Measurements from ENCODE around the gene YIPF5.

Gene YIPF5

DNA sequence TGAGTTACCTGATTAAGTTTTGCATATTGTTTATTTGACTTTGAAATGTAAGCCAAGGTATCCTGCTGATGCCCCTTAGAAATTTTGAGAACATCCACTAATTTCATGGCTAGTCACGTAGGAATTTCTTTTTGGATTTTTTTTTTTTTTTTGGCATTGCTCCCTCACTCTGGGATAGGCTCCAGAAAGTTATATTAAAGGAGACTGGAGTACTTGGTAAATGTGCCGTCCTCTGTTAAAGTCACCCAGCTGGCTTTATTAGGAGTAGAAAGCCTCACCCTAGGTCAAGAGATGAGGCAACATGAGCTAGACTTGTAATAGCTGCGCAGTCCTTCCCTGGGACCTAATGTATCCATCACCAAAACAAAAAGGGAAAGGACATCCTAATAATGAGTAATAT, 3.3 kb upstream of the YIPF5 start:
- Histone ChIP-seq H3K4me1 (ENCODE audit: control insufficient read depth, insufficient read depth, low read length) (peaks cover 11% of the 10 kb centered on the region), H3K27me3 (ENCODE audit: control insufficient read depth, insufficient read depth, low read length) (no peaks in the 10 kb centered on the region), H3K9ac (ENCODE audit: low read depth, low read length) (no peak overlapping the region), H3K36me3 (ENCODE audit: insufficient read depth, low read length) (peaks cover 2% of the 10 kb centered on the region), H3K9me3 (replicated peaks; ENCODE audit: low read length) (no peaks in the 10 kb centered on the region), H3K4me2 (ENCODE audit: low read length) (no peak overlapping the region), H3K4me3 (ENCODE audit: low read length) (no peak overlapping the region)

DNA sequence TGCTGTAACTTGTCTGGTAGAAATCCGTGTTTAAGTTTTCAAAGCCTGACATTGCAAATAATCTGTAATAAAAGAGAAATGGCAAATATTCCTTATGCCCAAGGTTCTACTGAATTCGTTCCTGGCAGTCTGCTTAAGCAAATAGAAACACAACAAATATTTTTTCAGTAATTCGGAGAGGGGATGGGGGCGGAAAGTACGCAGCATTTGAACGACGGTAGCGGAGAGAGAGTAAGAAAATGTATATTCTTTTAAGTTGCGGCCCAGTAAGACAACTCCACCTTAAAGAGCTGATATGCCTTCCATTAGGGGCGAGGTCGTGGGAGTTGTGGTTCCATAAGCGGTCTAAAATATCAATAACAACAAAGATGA, 569 bp downstream of the YIPF5 start:
- Histone ChIP-seq H3K4me2 (ENCODE audit: low read length) (peak overlapping the region; percentile 83), H3K36me3 (ENCODE audit: insufficient read depth, low read length) (peaks cover 37% of the 10 kb centered on the region), H3K4me3 (ENCODE audit: low read length) (peak overlapping the region; percentile 91), H3K4me1 (ENCODE audit: control insufficient read depth, insufficient read depth, low read length) (peaks cover 35% of the 10 kb centered on the region), H3K9ac (ENCODE audit: low read depth, low read length) (peak overlapping the region; percentile 93), H3K27me3 (ENCODE audit: control insufficient read depth, insufficient read depth, low read length) (no peaks in the 10 kb centered on the region), H3K9me3 (replicated peaks; ENCODE audit: low read length) (no peaks in the 10 kb centered on the region)

DNA sequence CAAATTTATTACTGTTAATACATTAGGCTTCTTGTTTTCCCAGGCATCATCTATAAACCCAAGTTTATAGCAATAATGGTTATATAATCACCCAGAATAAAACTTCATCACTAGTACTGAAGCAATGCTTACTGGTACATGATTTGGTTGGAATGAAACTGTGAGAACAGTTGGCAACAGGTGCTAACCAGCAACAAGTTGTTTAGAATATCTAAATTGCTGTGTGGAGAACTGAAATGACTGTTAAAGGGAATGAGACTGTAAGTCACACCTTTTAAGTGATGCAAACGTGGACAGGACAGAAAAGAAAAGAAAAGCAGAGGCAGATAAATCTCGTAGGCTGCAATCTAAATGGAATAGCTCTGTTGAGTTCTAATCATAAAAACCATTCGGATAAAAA, 2.5 kb downstream of the YIPF5 start:
- no peaks in the 10 kb centered on the region for H3K27me3 ChIP-seq (ENCODE audit: control insufficient read depth, insufficient read depth, low read length)
- peaks cover 55% of the 10 kb centered on the region for H3K36me3 ChIP-seq (ENCODE audit: insufficient read depth, low read length)
- peaks cover 38% of the 10 kb centered on the region for H3K4me1 ChIP-seq (ENCODE audit: control insufficient read depth, insufficient read depth, low read length)
- H3K9me3 ChIP-seq (replicated peaks; ENCODE audit: low read length) = no peaks in the 10 kb centered on the region
- H3K9ac ChIP-seq (ENCODE audit: low read depth, low read length) = no peak overlapping the region
- peak overlapping the region; percentile 91 for H3K4me3 ChIP-seq (ENCODE audit: low read length)
- peak overlapping the region; percentile 83 for H3K4me2 ChIP-seq (ENCODE audit: low read length)

DNA sequence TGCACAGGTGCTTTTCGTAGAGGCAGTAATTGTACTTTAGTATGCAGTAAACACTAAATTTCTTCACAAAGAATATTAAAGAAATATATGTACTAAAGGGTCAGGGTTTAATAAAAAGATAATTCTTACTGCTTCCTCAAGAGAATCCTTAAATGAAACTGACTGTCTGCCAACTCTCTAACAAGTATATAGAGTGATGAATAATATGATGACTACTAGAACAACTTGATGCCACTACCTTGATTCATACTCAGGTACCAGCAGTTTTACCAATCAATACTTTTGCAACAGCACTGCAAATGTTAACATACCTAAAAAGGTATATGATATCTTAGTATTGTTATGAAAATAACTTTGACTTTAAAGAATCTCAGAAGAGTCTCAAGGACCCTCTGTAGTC, 3.8 kb downstream of the YIPF5 start:
- Histone ChIP-seq H3K9me3 (replicated peaks; ENCODE audit: low read length) (no peaks in the 10 kb centered on the region), H3K4me1 (ENCODE audit: control insufficient read depth, insufficient read depth, low read length) (peaks cover 47% of the 10 kb centered on the region), H3K36me3 (ENCODE audit: insufficient read depth, low read length) (peaks cover 68% of the 10 kb centered on the region), H3K4me2 (ENCODE audit: low read length) (peak overlapping the region; percentile 83), H3K9ac (ENCODE audit: low read depth, low read length) (no peak overlapping the region), H3K27me3 (ENCODE audit: control insufficient read depth, insufficient read depth, low read length) (no peaks in the 10 kb centered on the region), H3K4me3 (ENCODE audit: low read length) (no peak overlapping the region)

DNA sequence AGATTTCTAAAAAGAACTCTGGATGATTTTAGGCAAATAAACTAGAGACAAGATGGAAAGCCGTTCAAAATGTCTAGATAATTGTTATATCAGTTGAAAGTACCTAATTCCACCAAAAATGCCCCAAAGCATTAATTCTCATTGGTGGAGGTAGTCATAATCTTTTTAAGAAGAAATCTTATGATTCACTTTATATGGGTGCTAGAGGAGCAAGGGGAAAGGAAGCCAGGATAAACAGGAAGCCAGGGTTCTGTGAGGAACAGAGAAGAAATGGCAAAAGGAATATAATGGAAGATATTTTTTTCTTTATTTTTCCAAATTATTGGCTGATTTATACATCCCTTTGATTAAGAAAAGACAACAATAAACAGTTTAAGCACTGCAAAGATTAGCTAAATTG, 7.8 kb downstream of the YIPF5 start:
- Histone ChIP-seq H3K27me3 (ENCODE audit: control insufficient read depth, insufficient read depth, low read length) (no peaks in the 10 kb centered on the region), H3K9ac (ENCODE audit: low read depth, low read length) (no peak overlapping the region), H3K4me1 (ENCODE audit: control insufficient read depth, insufficient read depth, low read length) (peaks cover 25% of the 10 kb centered on the region), H3K36me3 (ENCODE audit: insufficient read depth, low read length) (peaks cover 92% of the 10 kb centered on the region), H3K4me2 (ENCODE audit: low read length) (no peak overlapping the region), H3K4me3 (ENCODE audit: low read length) (no peak overlapping the region), H3K9me3 (replicated peaks; ENCODE audit: low read length) (no peaks in the 10 kb centered on the region)

DNA sequence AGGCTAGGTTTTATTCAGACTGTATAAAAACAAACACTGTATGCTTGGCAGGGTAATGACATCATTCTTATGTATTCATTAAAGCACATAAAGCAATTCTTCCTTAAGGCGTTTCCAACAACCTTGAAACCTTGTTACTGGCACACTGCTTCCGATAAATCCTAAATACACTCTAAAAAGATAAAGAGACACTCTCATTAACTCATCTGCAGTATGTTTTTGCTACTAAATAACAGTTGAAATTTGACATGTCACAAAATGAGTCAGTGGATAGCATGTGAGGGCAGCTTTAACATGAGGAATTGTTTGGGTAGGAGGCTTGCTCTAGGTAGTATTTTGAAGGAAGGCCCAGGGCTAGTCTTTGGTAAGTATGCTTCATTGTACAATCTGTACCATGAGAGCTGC, 13.7 kb downstream of the YIPF5 start:
- Histone ChIP-seq H3K27me3 (ENCODE audit: control insufficient read depth, insufficient read depth, low read length) (no peaks in the 10 kb centered on the region), H3K36me3 (ENCODE audit: insufficient read depth, low read length) (peaks cover 36% of the 10 kb centered on the region), H3K9ac (ENCODE audit: low read depth, low read length) (no peak overlapping the region), H3K4me2 (ENCODE audit: low read length) (no peak overlapping the region), H3K4me3 (ENCODE audit: low read length) (no peak overlapping the region), H3K4me1 (ENCODE audit: control insufficient read depth, insufficient read depth, low read length) (no peaks in the 10 kb centered on the region), H3K9me3 (replicated peaks; ENCODE audit: low read length) (no peaks in the 10 kb centered on the region)

DNA sequence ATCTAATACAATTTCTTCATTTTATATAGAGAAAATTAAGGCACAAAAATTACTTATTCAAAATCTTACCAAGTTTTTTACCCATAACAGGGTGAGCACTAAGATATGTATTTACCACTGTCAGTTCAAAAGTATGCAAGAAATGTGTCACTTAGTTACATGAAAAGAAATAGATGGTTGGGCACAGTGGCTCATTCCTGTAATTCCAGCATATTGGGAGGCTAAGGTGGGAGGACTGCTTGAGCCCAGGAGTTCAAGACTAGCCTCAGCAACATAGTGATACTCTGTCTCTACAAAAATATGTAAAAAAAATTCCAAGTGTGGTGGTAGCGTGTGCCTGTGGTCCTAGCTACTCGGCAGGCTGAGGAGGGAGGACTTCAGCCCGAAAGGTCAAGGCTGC, 19.4 kb downstream of the YIPF5 start:
- no peak overlapping the region for H3K4me2 ChIP-seq (ENCODE audit: low read length)
- H3K4me1 ChIP-seq (ENCODE audit: control insufficient read depth, insufficient read depth, low read length) = peaks cover 5% of the 10 kb centered on the region
- no peaks in the 10 kb centered on the region for H3K27me3 ChIP-seq (ENCODE audit: control insufficient read depth, insufficient read depth, low read length)
- H3K9ac ChIP-seq (ENCODE audit: low read depth, low read length) = no peak overlapping the region
- H3K9me3 ChIP-seq (replicated peaks; ENCODE audit: low read length) = no peaks in the 10 kb centered on the region
- no peak overlapping the region for H3K4me3 ChIP-seq (ENCODE audit: low read length)
- no peaks in the 10 kb centered on the region for H3K36me3 ChIP-seq (ENCODE audit: insufficient read depth, low read length)

DNA sequence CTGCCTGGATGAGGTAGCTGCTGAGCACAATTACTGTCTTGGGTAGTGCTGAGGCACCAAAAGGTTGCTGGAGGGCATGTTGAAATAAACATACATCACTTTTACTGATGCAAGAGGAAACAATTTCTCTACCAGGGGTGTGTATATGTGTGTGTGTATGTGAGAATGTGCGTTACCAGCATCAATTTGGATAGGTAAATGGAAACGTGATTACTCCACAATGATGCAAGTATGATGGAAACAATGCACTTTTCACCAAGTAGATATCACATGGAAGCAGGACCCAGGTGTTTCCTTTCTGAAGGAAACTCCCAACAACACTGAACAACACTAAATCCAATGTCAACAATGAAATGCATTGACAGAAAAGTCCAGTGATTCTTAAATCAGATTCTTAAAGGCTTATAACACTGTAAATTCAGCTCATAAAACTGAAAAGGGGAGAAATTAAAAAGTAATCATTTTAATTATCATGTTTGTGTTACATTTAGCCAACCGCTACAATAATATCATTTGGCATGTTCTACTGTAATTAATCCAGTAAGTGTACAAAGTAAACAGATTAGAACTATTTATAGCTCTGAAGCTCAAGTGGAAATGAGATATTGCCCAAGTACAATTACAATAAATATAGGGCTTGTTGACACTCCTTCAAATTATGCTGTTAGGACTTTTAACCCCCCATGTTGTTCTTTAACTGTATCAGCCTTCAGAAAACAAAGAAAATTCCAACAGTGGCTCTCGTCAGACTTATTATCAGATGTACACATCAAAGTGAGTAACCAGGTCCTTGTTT, 25.3 kb downstream of the YIPF5 start:
- Histone ChIP-seq H3K9me3 (replicated peaks; ENCODE audit: low read length) (no peaks in the 10 kb centered on the region), H3K36me3 (ENCODE audit: insufficient read depth, low read length) (no peaks in the 10 kb centered on the region), H3K4me1 (ENCODE audit: control insufficient read depth, insufficient read depth, low read length) (peaks cover 12% of the 10 kb centered on the region), H3K4me2 (ENCODE audit: low read length) (no peak overlapping the region), H3K4me3 (ENCODE audit: low read length) (no peak overlapping the region), H3K27me3 (ENCODE audit: control insufficient read depth, insufficient read depth, low read length) (no peaks in the 10 kb centered on the region), H3K9ac (ENCODE audit: low read depth, low read length) (no peak overlapping the region)

DNA sequence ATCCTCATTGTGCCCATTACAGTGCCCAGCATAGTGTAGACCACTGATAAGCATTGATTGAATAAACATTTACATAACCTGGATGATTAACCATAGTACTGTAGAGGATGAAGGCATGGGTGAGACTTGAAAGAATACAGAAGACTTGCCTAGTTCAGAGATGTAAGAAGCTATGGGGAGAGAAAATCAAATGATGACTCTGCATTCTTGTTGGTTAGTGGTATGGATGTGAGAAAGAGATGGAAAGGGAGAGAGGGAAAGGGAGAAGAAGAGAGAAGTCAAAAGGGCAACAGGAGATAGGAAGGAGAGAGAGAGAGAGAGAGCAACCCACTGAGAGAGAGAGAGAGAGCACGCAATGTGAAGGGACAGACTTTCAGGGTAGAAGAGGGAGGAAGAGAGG, 26.8 kb downstream of the YIPF5 start:
- Histone ChIP-seq H3K4me3 (ENCODE audit: low read length) (no peak overlapping the region), H3K9me3 (replicated peaks; ENCODE audit: low read length) (no peaks in the 10 kb centered on the region), H3K4me1 (ENCODE audit: control insufficient read depth, insufficient read depth, low read length) (peaks cover 22% of the 10 kb centered on the region), H3K36me3 (ENCODE audit: insufficient read depth, low read length) (no peaks in the 10 kb centered on the region), H3K9ac (ENCODE audit: low read depth, low read length) (no peak overlapping the region), H3K27me3 (ENCODE audit: control insufficient read depth, insufficient read depth, low read length) (no peaks in the 10 kb centered on the region), H3K4me2 (ENCODE audit: low read length) (no peak overlapping the region)

DNA sequence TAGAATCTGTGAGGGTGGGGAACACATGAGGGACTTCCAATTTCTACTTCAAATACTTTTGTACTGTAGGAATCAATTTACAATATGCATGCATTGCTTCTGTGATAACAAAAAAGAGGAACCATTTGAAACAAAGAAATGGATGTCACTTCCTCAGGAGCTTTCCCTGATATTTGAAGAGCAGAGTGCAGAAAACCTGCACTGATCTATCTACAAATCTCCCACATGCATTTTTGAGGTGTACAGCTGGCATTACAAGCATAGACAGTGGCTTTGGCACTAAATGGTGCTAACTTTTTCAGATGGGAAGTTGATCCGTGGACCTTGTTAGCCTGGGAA, 27.7 kb downstream of the YIPF5 start:
- no peak overlapping the region for H3K4me2 ChIP-seq (ENCODE audit: low read length)
- no peak overlapping the region for H3K9ac ChIP-seq (ENCODE audit: low read depth, low read length)
- H3K36me3 ChIP-seq (ENCODE audit: insufficient read depth, low read length) = no peaks in the 10 kb centered on the region
- H3K27me3 ChIP-seq (ENCODE audit: control insufficient read depth, insufficient read depth, low read length) = no peaks in the 10 kb centered on the region
- H3K4me1 ChIP-seq (ENCODE audit: control insufficient read depth, insufficient read depth, low read length) = peaks cover 22% of the 10 kb centered on the region
- H3K9me3 ChIP-seq (replicated peaks; ENCODE audit: low read length) = no peaks in the 10 kb centered on the region
- no peak overlapping the region for H3K4me3 ChIP-seq (ENCODE audit: low read length)

DNA sequence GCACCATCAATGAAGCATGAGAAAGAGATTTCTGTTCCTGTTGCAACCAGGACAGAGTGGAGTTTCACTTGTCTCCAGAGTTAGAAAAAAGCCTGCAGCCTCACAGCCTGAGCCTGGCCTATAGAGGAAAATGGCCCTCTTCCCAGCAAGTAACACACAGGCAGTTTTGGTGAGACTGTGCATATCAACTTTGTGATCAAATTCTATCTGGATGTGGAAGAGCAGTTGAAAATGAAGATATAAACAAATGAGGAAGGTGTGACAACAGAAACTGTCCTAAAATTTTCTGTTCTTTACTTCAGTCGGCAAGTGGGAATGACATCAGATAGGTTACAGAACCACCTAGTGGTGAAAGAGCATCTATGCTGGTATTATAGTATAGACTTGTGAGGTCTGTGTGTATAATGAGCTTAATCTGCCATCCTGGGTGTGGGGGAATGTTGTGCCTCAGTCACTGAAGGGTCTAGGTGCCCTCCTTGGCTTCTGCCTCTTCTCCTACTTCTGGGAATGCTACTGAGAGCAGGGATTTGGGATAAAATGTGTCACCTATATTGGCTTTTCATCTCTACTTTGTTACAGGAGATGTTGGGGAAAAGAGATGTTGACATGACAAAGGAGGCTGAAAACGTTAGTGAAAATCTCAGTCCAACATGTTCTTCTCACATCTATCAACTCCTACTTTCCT, 28.2 kb downstream of the YIPF5 start:
- Histone ChIP-seq H3K27me3 (ENCODE audit: control insufficient read depth, insufficient read depth, low read length) (no peaks in the 10 kb centered on the region), H3K4me1 (ENCODE audit: control insufficient read depth, insufficient read depth, low read length) (peaks cover 22% of the 10 kb centered on the region), H3K9me3 (replicated peaks; ENCODE audit: low read length) (no peaks in the 10 kb centered on the region), H3K36me3 (ENCODE audit: insufficient read depth, low read length) (no peaks in the 10 kb centered on the region), H3K4me2 (ENCODE audit: low read length) (no peak overlapping the region), H3K9ac (ENCODE audit: low read depth, low read length) (no peak overlapping the region), H3K4me3 (ENCODE audit: low read length) (no peak overlapping the region)

DNA sequence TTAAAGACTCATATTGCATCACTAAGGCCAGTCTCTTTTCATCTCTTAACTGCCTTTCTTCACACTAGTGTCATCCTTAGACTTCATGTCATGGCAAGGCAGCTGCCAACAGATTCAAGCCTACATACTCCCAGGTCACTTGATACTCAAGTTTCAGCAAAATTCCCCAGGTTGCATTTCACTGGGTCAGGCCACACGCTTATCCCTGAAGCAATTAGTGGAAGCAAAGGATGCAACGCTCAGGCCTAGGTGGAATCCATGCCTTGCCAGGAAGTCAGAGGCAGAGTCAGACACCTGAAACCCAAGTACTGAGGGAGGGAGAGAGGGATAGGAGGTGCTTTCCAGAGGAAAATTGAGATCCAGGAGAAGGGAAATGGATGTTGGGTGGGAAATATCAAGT, 28.9 kb downstream of the YIPF5 start:
- Histone ChIP-seq H3K4me2 (ENCODE audit: low read length) (no peak overlapping the region), H3K9ac (ENCODE audit: low read depth, low read length) (no peak overlapping the region), H3K36me3 (ENCODE audit: insufficient read depth, low read length) (no peaks in the 10 kb centered on the region), H3K27me3 (ENCODE audit: control insufficient read depth, insufficient read depth, low read length) (no peaks in the 10 kb centered on the region), H3K4me1 (ENCODE audit: control insufficient read depth, insufficient read depth, low read length) (peaks cover 22% of the 10 kb centered on the region), H3K4me3 (ENCODE audit: low read length) (no peak overlapping the region), H3K9me3 (replicated peaks; ENCODE audit: low read length) (no peaks in the 10 kb centered on the region)
